K562 (cell line): ENCODE data around the gene STXBP6. TPM values are rescaled to one million over a fixed set of nuclear protein-coding genes. Genes with fewer than 3 reads are reported as not detected.

Source experiments
- ATAC-seq: fragments of 200-7000 bp; cut with Tn5 transposase; 3 replicates; pipeline ENCODE4 v1.9.1; 2020; ENCODE audit warnings: moderate library complexity
- BruUV-seq: library from RNA; stranded (reverse); fragments of 400-500 nt; replicated peaks from 2 replicates; lab custom pipeline; 2021; lab: Mats Ljungman, UMichigan
- CTCF ChIA-PET: fragments of 300-600 bp; formaldehyde crosslinking; extraction: SDS; loops from one replicate; lab custom pipeline; 2021; ENCODE audit warnings: low intra/inter-chr PET ratio; lab: Yijun Ruan, JAX
- POLR2A ChIA-PET: fragments of 300-600, 350-650 bp; sonication (Branson Sonifier 250); formaldehyde crosslinking; extraction: SDS; loops from one replicate; lab custom pipeline; 2021; ENCODE audit warnings: antibody characterized with exemption, inconsistent platforms; lab: Yijun Ruan, JAX
- DNase-seq, 4 experiments: peaks; one replicate each; pipeline versions ENCODE4 v3.0.0 to v3.0.0-alpha.2; 2011 to 2018; ENCODE audit warnings: low spot score in 3 of 4, mixed read lengths in 3 of 4; ENCODE audit errors: extremely low read depth in 1 of 4
- FAIRE-seq: peaks from 2 replicates; lab custom pipeline; 2011; peaks lifted over from hg19 to GRCh38; lab: Jason Lieb, UNC
- H2AFZ ChIP-seq: 2 replicates; pipeline ENCODE4 v1.6.0; 2011; ENCODE audit warnings: low read depth, low read length, control low read depth, inconsistent platforms
- H3K27ac ChIP-seq: fragments of 200-600 bp; 3 replicates; pipeline ENCODE4 v1.8.0; 2011; ENCODE audit warnings: low read depth, mild to moderate bottlenecking, control low read depth, inconsistent platforms, low read length, moderate library complexity, mixed read lengths; ENCODE audit errors: extremely low read depth
- H3K27me3 ChIP-seq, 2 experiments: fragments of 300-600 bp in 1 of 2; 2 replicates in 1 of 2; 3 replicates in 1 of 2; pipeline versions ENCODE4 v1.6.0 to v1.8.0; 2011; ENCODE audit warnings: inconsistent platforms in 2 of 2, low read length in 2 of 2, mild to moderate bottlenecking in 1 of 2, mixed read lengths in 1 of 2, moderate library complexity in 1 of 2; ENCODE audit not compliant: control insufficient read depth in 2 of 2, insufficient read depth in 2 of 2
- H3K36me3 ChIP-seq: fragments of 300-600 bp; 3 replicates; pipeline ENCODE4 v1.8.0; 2011; ENCODE audit warnings: mild to moderate bottlenecking, low read length, inconsistent platforms; ENCODE audit not compliant: control insufficient read depth, insufficient read depth
- H3K4me1 ChIP-seq, 2 experiments: fragments of 200-600 bp in 1 of 2; replicated peaks in 1 of 2; 2 replicates in 1 of 2; 3 replicates in 1 of 2; pipeline versions ENCODE4 v1.5.1 to v1.8.0; 2011; ENCODE audit warnings: inconsistent platforms in 2 of 2, low read length in 2 of 2, mild to moderate bottlenecking in 1 of 2, mixed read lengths in 1 of 2, moderate library complexity in 1 of 2; ENCODE audit not compliant: control insufficient read depth in 2 of 2, insufficient read depth in 2 of 2
- H3K4me2 ChIP-seq: 2 replicates; pipeline ENCODE4 v1.6.1; 2011; ENCODE audit warnings: low read length, control low read depth, inconsistent platforms, mixed read lengths; ENCODE audit not compliant: insufficient read depth
- H3K4me3 ChIP-seq: fragments of 200-600 bp; sonication (generic), shearing (Covaris generic); 2 replicates; pipeline ENCODE4 v1.5.1; 2016; ENCODE audit warnings: control low read depth, inconsistent platforms
- H3K79me2 ChIP-seq: fragments of 200-600 bp; 3 replicates; pipeline ENCODE4 v1.8.0; 2011; ENCODE audit warnings: low read length, inconsistent platforms; ENCODE audit not compliant: control insufficient read depth, insufficient read depth
- H3K9ac ChIP-seq, 2 experiments: 2 replicates each; pipeline versions ENCODE4 v1.6.0 to v1.6.1; 2011; ENCODE audit warnings: low read depth in 2 of 2, low read length in 2 of 2, control low read depth in 1 of 2, inconsistent platforms in 1 of 2, mild to moderate bottlenecking in 1 of 2, mixed read lengths in 1 of 2; ENCODE audit not compliant: insufficient read depth in 1 of 2
- H3K9me1 ChIP-seq: one replicate; pipeline ENCODE4 v1.6.0; 2011; ENCODE audit warnings: inconsistent platforms, mild to moderate bottlenecking, low read length, moderate library complexity; ENCODE audit not compliant: control insufficient read depth, insufficient read depth
- H3K9me3 ChIP-seq: replicated peaks from 2 replicates; pipeline ENCODE4 v1.5.1; 2011; ENCODE audit warnings: low read depth, low read length, inconsistent platforms; ENCODE audit not compliant: control insufficient read depth, insufficient read depth
- H4K20me1 ChIP-seq: replicated peaks from 2 replicates; pipeline ENCODE4 v1.6.1; 2011; ENCODE audit warnings: low read length, inconsistent platforms, mixed read lengths; ENCODE audit not compliant: control insufficient read depth, insufficient read depth
- BCOR ChIP-seq: fragments of 450-650 bp; IDR thresholded peaks from 2 replicates; pipeline ENCODE4 v1.6.1; 2016
- BRD9 ChIP-seq: fragments of 450-650 bp; IDR thresholded peaks from 2 replicates; pipeline ENCODE4 v1.6.1; 2018; ENCODE audit warnings: low read depth; ENCODE audit not compliant: partially characterized antibody
- CCNT2 ChIP-seq: IDR thresholded peaks from 2 replicates; pipeline ENCODE4 v1.6.1; 2011; ENCODE audit warnings: borderline replicate concordance, low read depth, mild to moderate bottlenecking, moderate library complexity, mixed read lengths, low read length; ENCODE audit not compliant: insufficient read length; ENCODE audit errors: extremely low read depth
- RERE ChIP-seq: sonication (generic); formaldehyde crosslinking; IDR thresholded peaks from 2 replicates; pipeline ENCODE4 v1.8.0; 2023; ENCODE audit warnings: missing genetic modification reagents, mild to moderate bottlenecking, borderline replicate concordance
- SMAD1 ChIP-seq: fragments of 150-350 bp; IDR thresholded peaks from 2 replicates; pipeline ENCODE4 v1.6.1; 2014; ENCODE audit warnings: low read length, low read depth; ENCODE audit not compliant: partially characterized antibody
- WGBS: fragments of 100-300 bp; shearing (Covaris generic); methylation state at CpG from one replicate; pipeline ENCODE4 v1.1.6; 2016; ENCODE audit warnings: low coverage, mixed read lengths; ENCODE audit not compliant: insufficient coverage; ENCODE audit errors: missing lambda C conversion rate; 5-methylcytosine and 5-hydroxymethylcytosine counted together
- in situ Hi-C: fragments of 300-500 bp; cut with MboI; formaldehyde crosslinking; loops from 4 replicates; pipeline ENCODE4 v1.15.0; 2018; ENCODE audit warnings: inconsistent platforms, mixed read lengths
- intact Hi-C: fragments of 100-400 bp; cut with micrococcal nuclease; formaldehyde crosslinking; loops from 2 replicates; pipeline ENCODE4 v1.14.2; 2022
- polyA plus RNA-seq, 8 experiments: library from polyadenylated mRNA; depleted of rRNA in 4 of 8; stranded (reverse) in 5 of 8; unstranded in 3 of 8; fragments of >200 nt; fragmentation: Nextera tagmentation in 2 of 8; fragmentation: Illumina TruSeq in 1 of 8; extraction: Ambion mirVana in 2 of 8; extraction: Trizol in 1 of 8; gene quantifications; 2 replicates each; pipeline versions ENCODE4 v1.2.1 to v1.2.3, GENCODE V29; 2011 to 2014; ENCODE audit warnings: inconsistent platforms in 1 of 8, missing spikeins in 1 of 8
- total RNA-seq, 7 experiments: library from RNA; depleted of rRNA in 6 of 7; stranded (reverse); fragments of >200 nt in 6 of 7; fragmentation: Illumina TruSeq in 2 of 7; extraction: Trizol in 2 of 7; gene quantifications; 2 replicates each; pipeline versions ENCODE4 v1.2.1 to v1.2.3, GENCODE V29; 2011 to 2021; ENCODE audit warnings: low replicate concordance in 1 of 7
- TF ChIP-seq, protein P1 (sequence below): fragments of 450-650 bp; formaldehyde crosslinking; IDR thresholded peaks from 2 replicates; pipeline ENCODE4 v1.4.0; 2022; ENCODE audit warnings: missing genetic modification characterization
- TF ChIP-seq, protein P2 (sequence below), 3 experiments: IDR thresholded peaks in 2 of 3; conservative IDR thresholded peaks in 1 of 3; 2 replicates each; pipeline ENCODE4 v1.5.1; 2011 to 2012; ENCODE audit warnings: low read length in 3 of 3, mild to moderate bottlenecking in 3 of 3, control low read depth in 2 of 3, improper control_type of control experiment in 1 of 3, inconsistent platforms in 1 of 3, low read depth in 1 of 3, mixed read lengths in 1 of 3, moderate library complexity in 1 of 3; ENCODE audit not compliant: insufficient read depth in 2 of 3
- TF ChIP-seq, protein P3 (sequence below): fragments of 450-650 bp; formaldehyde crosslinking; IDR thresholded peaks from 2 replicates; pipeline ENCODE4 v1.4.0; 2020; ENCODE audit warnings: mild to moderate bottlenecking, moderate library complexity

The STXBP6 gene
- total and polyA plus RNA-seq, 9 of the 15 experiments (the other 6 are each of a cell fraction or from before 2014, with no cell fraction given) = 0.27 to 0.89 (median 0.59) TPM

DNA sequence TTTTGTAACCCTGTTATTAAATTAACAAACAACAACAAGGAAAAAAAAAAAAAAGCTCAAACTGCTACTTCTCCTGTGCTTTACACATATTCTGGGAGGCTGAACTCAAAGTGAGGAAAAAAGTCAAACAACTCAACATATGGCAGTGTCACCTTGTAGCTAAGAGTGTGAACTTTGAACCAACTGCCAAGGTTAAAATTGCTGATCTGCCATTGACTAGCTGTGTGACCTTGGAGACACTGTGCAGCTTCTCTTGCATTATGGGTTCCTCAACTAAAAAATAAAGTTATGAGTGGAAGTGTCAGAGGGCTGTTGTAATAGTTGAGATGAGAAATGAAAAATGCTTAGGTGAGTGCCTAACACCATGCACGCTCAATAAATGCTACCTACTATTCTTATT lies 34.2 kb downstream of the STXBP6 start:
- H3K9me3 ChIP-seq = no peaks in the 10 kb centered on the region
- H2AFZ ChIP-seq = no peak overlapping the region
- H3K9ac ChIP-seq = no peak overlapping the region
- ChIA-PET CTCF (no interaction called here), POLR2A (interaction anchor here (0.6 kb wide), 1 partner anchor 25 kb away, joined by 3 read pairs; no protein-coding TSS in a partner anchor)
- no peaks in the 10 kb centered on the region for H3K27me3 ChIP-seq
- no peak overlapping the region for H3K4me3 ChIP-seq
- 0% methylated on average over 1 of the region's 1 CpG for WGBS
- no peaks in the 10 kb centered on the region for H3K9me1 ChIP-seq
- in situ Hi-C loops = no loop called here
- H3K79me2 ChIP-seq = no peaks in the 10 kb centered on the region
- intact Hi-C loops = no loop called here
- BruUV-seq = no TSS peak
- no peaks in the 10 kb centered on the region for H4K20me1 ChIP-seq
- no peaks in the 10 kb centered on the region for H3K4me1 ChIP-seq
- no peak overlapping the region for H3K27ac ChIP-seq
- no peaks in the 10 kb centered on the region for H3K36me3 ChIP-seq
- no peak overlapping the region for H3K4me2 ChIP-seq
- TF ChIP-seq, protein P1, sequence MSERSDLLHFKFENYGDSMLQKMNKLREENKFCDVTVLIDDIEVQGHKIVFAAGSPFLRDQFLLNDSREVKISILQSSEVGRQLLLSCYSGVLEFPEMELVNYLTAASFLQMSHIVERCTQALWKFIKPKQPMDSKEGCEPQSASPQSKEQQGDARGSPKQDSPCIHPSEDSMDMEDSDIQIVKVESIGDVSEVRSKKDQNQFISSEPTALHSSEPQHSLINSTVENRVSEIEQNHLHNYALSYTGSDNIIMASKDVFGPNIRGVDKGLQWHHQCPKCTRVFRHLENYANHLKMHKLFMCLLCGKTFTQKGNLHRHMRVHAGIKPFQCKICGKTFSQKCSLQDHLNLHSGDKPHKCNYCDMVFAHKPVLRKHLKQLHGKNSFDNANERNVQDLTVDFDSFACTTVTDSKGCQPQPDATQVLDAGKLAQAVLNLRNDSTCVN (CRISPR knock-in tag) = no peak
- TF ChIP-seq BCOR (no peak), SMAD1 (no peak), BRD9 (no peak), RERE (CRISPR knock-in tag) (no peak), CCNT2 (no peak)
- TF ChIP-seq, protein P2, sequence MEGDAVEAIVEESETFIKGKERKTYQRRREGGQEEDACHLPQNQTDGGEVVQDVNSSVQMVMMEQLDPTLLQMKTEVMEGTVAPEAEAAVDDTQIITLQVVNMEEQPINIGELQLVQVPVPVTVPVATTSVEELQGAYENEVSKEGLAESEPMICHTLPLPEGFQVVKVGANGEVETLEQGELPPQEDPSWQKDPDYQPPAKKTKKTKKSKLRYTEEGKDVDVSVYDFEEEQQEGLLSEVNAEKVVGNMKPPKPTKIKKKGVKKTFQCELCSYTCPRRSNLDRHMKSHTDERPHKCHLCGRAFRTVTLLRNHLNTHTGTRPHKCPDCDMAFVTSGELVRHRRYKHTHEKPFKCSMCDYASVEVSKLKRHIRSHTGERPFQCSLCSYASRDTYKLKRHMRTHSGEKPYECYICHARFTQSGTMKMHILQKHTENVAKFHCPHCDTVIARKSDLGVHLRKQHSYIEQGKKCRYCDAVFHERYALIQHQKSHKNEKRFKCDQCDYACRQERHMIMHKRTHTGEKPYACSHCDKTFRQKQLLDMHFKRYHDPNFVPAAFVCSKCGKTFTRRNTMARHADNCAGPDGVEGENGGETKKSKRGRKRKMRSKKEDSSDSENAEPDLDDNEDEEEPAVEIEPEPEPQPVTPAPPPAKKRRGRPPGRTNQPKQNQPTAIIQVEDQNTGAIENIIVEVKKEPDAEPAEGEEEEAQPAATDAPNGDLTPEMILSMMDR (IDR thresholded peaks at IDR 0.05 in 2 of 3, conservative IDR thresholded peaks at IDR 0.05 in 1 of 3; ENCODE audit: insufficient read depth in 2 of 3, low read depth in 1 of 3, low read length in 3 of 3) = no peak
- TF ChIP-seq, protein P3, sequence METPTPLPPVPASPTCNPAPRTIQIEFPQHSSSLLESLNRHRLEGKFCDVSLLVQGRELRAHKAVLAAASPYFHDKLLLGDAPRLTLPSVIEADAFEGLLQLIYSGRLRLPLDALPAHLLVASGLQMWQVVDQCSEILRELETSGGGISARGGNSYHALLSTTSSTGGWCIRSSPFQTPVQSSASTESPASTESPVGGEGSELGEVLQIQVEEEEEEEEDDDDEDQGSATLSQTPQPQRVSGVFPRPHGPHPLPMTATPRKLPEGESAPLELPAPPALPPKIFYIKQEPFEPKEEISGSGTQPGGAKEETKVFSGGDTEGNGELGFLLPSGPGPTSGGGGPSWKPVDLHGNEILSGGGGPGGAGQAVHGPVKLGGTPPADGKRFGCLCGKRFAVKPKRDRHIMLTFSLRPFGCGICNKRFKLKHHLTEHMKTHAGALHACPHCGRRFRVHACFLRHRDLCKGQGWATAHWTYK (CRISPR knock-in tag) = no peak
- DNase-seq (no peak), FAIRE-seq (no peak), ATAC-seq (no peak)
